ENCODE data around the gene ZDHHC19. TPM values are rescaled to one million over a fixed set of nuclear protein-coding genes. Genes with fewer than 3 reads are reported as not detected.

Gene ZDHHC19
- total RNA-seq, 2 experiments from 2014 or later, result not detected

GRCh38 chr3:196159952-196160804 lies 51.0 kb downstream of the ZDHHC19 start:
- ATAC-seq (ENCODE audit: poor library complexity) (peak; percentile 57), DNase-seq (peak in 5 of 14 experiments; percentile 10 to 71 (median 47))
- no peaks in the 10 kb centered on the region for H3K9me3 ChIP-seq (ENCODE audit: control insufficient read depth in 1 of 2, insufficient read depth in 1 of 2, low read length in 2 of 2)
- Mint-ChIP-seq H3K4me3 (no peak overlapping the region), H3K36me3 (ENCODE audit: low read depth) (no peaks in the 10 kb centered on the region), H3K27me3 (no peaks in the 10 kb centered on the region), H3K4me1 (ENCODE audit: low read depth) (peaks cover 5% of the 10 kb centered on the region), H3K9me3 (no peaks in the 10 kb centered on the region), H3K27ac (no peak overlapping the region)
- no peaks in the 10 kb centered on the region for H3K36me3 ChIP-seq (ENCODE audit: insufficient read depth, low read length)
- no peak overlapping the region for H3K4me3 ChIP-seq (ENCODE audit: low read length)
- intact Hi-C loops (cut with DNase I, micrococcal nuclease), result no loop called here
- ChIA-PET POLR2A (interaction anchor here (1.1 kb wide), 1 partner anchor 19 kb away, joined by 3 read pairs; no protein-coding TSS in a partner anchor), CTCF (no interaction called here)
- TF ChIP-seq CTCF (IDR thresholded peaks at IDR 0.05), result no peak
- H3K4me1 ChIP-seq (ENCODE audit: insufficient read depth, low read length), result peaks cover 8% of the 10 kb centered on the region
- H3K27me3 ChIP-seq (ENCODE audit: control insufficient read depth in 1 of 2, insufficient read depth in 2 of 2, low read length in 2 of 2), result no peaks in the 10 kb centered on the region
- no peak overlapping the region for H3K27ac ChIP-seq (ENCODE audit: low read depth in 1 of 2, low read length in 2 of 2)

GRCh38 chr3:196159526-196159925 lies 51.7 kb downstream of the ZDHHC19 start:
- Histone ChIP-seq H3K27me3 (ENCODE audit: control insufficient read depth in 1 of 2, insufficient read depth in 2 of 2, low read length in 2 of 2) (no peaks in the 10 kb centered on the region), H3K36me3 (ENCODE audit: insufficient read depth, low read length) (no peaks in the 10 kb centered on the region), H3K4me1 (ENCODE audit: insufficient read depth, low read length) (peaks cover 8% of the 10 kb centered on the region), H3K27ac (ENCODE audit: low read depth in 1 of 2, low read length in 2 of 2) (no peak overlapping the region), H3K9me3 (ENCODE audit: control insufficient read depth in 1 of 2, insufficient read depth in 1 of 2, low read length in 2 of 2) (no peaks in the 10 kb centered on the region), H3K4me3 (ENCODE audit: low read length) (no peak overlapping the region)
- Mint-ChIP-seq H3K9me3 (no peaks in the 10 kb centered on the region), H3K36me3 (ENCODE audit: low read depth) (no peaks in the 10 kb centered on the region), H3K27me3 (no peaks in the 10 kb centered on the region), H3K4me1 (ENCODE audit: low read depth) (peaks cover 5% of the 10 kb centered on the region), H3K4me3 (no peak overlapping the region), H3K27ac (no peak overlapping the region)
- CTCF ChIA-PET, result no interaction called here
- intact Hi-C loops (cut with DNase I, micrococcal nuclease), result no loop called here
- no peak for TF ChIP-seq CTCF (IDR thresholded peaks at IDR 0.05)
- ATAC-seq (ENCODE audit: poor library complexity) (no peak), DNase-seq (no peak)
- POLR2A ChIA-PET, result interaction anchor here (1.1 kb wide), 1 partner anchor 20 kb away, joined by 3 read pairs; no protein-coding TSS in a partner anchor

DNA sequence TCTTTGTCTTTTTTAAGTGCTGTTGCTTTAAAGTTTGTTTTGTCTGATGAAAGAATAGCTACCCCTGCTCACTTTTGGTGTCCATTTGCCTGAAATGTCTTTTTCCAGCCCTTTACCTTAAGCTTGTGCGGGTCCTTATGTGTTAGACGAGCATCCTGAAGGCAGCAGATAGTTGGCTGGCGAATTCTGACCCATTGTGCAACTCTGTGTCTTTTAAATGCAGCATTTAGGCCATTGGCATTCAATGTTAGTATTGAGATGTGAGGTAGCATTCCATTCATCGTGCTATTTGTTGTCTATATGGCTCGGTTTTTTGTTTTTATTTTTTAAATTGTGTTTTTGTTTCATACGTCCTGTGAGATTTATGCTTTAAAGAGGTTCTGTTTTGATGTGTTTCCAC lies 55.0 kb downstream of the ZDHHC19 start:
- H3K27me3 ChIP-seq (ENCODE audit: control insufficient read depth in 1 of 2, insufficient read depth in 2 of 2, low read length in 2 of 2), result no peaks in the 10 kb centered on the region
- no peak overlapping the region for H3K27ac ChIP-seq (ENCODE audit: low read depth in 1 of 2, low read length in 2 of 2)
- no peak for TF ChIP-seq CTCF (IDR thresholded peaks at IDR 0.05)
- H3K4me1 ChIP-seq (ENCODE audit: insufficient read depth, low read length), result peaks cover 8% of the 10 kb centered on the region
- Mint-ChIP-seq H3K27me3 (no peaks in the 10 kb centered on the region), H3K4me3 (no peak overlapping the region), H3K9me3 (no peaks in the 10 kb centered on the region), H3K4me1 (ENCODE audit: low read depth) (peaks cover 5% of the 10 kb centered on the region), H3K36me3 (ENCODE audit: low read depth) (no peaks in the 10 kb centered on the region), H3K27ac (no peak overlapping the region)
- no peak for ATAC-seq (ENCODE audit: poor library complexity)
- intact Hi-C loops (cut with DNase I, micrococcal nuclease), result no loop called here
- H3K9me3 ChIP-seq (ENCODE audit: control insufficient read depth in 1 of 2, insufficient read depth in 1 of 2, low read length in 2 of 2), result no peaks in the 10 kb centered on the region
- no peaks in the 10 kb centered on the region for H3K36me3 ChIP-seq (ENCODE audit: insufficient read depth, low read length)
- H3K4me3 ChIP-seq (ENCODE audit: low read length), result no peak overlapping the region
- no peak for DNase-seq
- ChIA-PET POLR2A (no interaction called here), CTCF (interaction anchor here (1.3 kb wide), 1 partner anchor 24 kb away, joined by 3 read pairs; no protein-coding TSS in a partner anchor)

Data from CD4-positive, alpha-beta T cell (primary cell).